22Rv1 (cell line): Measurements from ENCODE around the gene BCAS4.

ENCODE experiments used
- H3K27ac ChIP-seq: fragments of 450-650 bp; 2 replicates; pipeline ENCODE4 v1.5.1; 2017
- CTCF ChIP-seq: fragments of 450-650 bp; IDR thresholded peaks from 2 replicates; pipeline ENCODE4 v1.5.1; 2017; ENCODE audit warnings: mild to moderate bottlenecking
- ZFX ChIP-seq: fragments of 450-650 bp; IDR thresholded peaks from 2 replicates; pipeline ENCODE4 v1.6.1; 2017; ENCODE audit warnings: antibody characterized with exemption, borderline replicate concordance

Gene BCAS4

GRCh38 chr20:50883856-50884255 is 89.0 kb downstream of the BCAS4 start:
- TF ChIP-seq ZFX = no peak
- TF ChIP-seq CTCF = no peak
- H3K27ac ChIP-seq = no peak overlapping the region

DNA sequence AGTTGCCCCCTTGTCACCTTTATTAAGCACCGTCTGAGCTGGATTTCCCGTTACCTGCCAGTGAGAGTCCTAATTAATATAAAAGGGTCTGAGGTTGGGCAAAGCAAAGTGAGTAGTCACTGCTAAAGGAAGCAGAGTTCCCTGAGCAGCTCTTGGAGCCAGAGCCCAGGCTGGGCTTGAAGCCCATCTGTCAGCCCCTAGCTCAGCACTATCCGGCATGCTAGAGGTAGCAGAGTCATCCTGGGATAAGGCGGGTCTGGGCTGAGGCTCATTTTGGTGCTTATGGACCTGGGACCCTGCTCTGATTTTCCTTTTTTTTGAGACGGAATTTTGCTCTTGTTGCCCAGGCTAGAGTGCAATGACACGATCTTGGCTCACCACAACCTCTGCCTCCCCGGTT is 90.2 kb downstream of the BCAS4 start:
- TF ChIP-seq ZFX = no peak
- TF ChIP-seq CTCF = no peak
- H3K27ac ChIP-seq = no peak overlapping the region

GRCh38 chr20:50885781-50886180 is 90.9 kb downstream of the BCAS4 start:
- TF ChIP-seq ZFX (no peak), CTCF (no peak)
- no peak overlapping the region for H3K27ac ChIP-seq

- no peak for TF ChIP-seq CTCF
- TF ChIP-seq ZFX = no peak
- no peak overlapping the region for H3K27ac ChIP-seq
These were observed 91.4 kb downstream of the BCAS4 start for GRCh38 chr20:50886184-50886790.

DNA sequence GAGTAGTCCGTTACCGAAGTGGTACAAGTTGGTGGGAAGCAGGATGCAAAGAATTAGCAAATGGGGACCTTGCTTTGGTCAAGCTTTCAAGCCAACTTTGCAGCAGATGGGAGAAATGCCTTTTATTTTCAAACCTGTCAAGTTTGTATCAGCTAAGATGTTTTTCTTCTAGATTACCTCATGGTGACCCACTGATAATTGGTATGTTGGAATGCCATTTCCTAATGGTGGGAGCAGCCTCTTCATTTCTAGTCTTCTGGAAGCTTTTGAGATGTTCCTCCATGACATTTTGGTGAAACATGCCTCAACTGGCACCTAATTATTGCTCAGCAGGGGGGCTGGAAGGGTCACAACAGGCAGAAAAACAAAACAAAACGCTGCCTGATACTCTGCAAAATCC is 92.7 kb downstream of the BCAS4 start:
- no peak for TF ChIP-seq CTCF
- no peak for TF ChIP-seq ZFX

DNA sequence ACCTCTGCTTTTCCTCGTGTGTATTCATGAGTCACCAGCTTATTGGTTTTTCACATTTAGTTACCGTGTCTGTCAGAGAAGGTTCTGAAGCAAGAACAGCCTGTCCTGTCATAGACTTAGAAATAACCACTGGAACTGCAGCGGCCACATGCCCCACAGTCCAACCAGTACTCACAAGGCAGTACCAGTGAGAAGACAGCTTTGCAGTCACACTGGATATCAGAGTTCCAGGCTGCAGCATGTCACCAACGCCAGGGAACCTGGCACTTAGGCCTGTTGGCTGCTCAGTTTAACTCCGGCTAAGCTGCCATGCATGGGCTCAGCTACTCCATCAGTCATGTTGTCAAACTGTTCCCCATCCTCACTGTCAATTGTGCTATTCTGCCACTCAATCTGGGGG is 96.3 kb downstream of the BCAS4 start:
- peak overlapping the region; percentile 22; the same call in 1 of the 2 replicates for H3K27ac ChIP-seq
- TF ChIP-seq CTCF (no peak), ZFX (no peak)

More for the DNA sequence above, 92.7 kb downstream of the BCAS4 start:
- no peak overlapping the region for H3K27ac ChIP-seq

DNA sequence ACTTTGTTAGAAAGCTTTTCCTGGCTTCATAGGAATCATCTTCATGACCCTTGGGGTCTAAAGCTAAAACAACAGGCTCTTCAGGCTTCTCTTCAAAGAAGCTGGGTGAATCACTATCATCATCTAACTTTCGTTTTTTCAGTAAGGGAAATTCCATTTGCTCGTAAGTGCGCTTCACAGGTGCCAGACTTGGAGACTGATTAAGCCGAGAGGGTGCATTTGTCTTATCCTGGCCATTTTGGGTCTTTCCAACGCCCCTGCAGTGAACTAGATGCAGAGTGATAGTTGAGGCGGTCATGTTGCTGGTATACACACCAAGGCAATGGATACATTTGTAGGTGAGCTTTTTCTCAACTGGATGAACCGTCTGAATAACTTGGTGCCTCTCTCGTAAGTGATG is 97.5 kb downstream of the BCAS4 start:
- H3K27ac ChIP-seq = no peak overlapping the region; the same call in 1 of the 2 replicates

More for the DNA sequence above, 97.5 kb downstream of the BCAS4 start:
- no peak for TF ChIP-seq CTCF
- TF ChIP-seq ZFX = no peak
